ENCODE data around the gene P4HA2. TPM values are rescaled to one million over a fixed set of nuclear protein-coding genes. Genes with fewer than 3 reads are reported as not detected.

Gene P4HA2
- total and polyA plus RNA-seq, 2 of the 13 experiments (the other 11 are each of a cell fraction or from before 2014, with no cell fraction given), result 37.7 to 126 TPM

DNA sequence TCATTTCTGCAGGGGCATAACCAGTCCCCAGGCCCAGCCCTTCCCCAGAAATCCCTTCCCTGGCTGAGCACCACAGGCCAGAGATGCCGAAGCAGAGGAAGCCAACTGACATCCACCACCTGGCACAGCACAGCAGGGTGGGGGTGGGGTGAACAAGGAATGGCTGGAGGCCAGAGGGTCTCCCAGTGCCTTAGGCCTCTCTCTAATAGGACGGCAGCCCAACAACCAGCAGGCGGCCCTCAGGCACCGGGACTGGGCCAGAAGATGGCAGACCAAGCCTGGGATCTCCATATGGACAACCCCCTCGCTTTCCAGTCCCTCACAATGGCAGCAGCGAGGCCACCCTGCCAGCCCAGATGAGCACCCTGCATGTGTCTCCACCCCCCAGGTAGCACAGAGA lies 43.1 kb upstream of the P4HA2 start:
- in situ Hi-C loops (cut with HindIII; ENCODE audit: extremely low pct_ligation_motif_present, low pct_unique_long_range_greater_than_20kb) (no loop called here), intact Hi-C loops (cut with micrococcal nuclease; ENCODE audit: unreplicated experiment) (loop anchor here (5.0 kb wide), 1 partner anchor 97 kb away; the partner anchor contains the start of gene SLC22A5)
- no peaks in the 10 kb centered on the region for H3K79me2 ChIP-seq (ENCODE audit: insufficient read depth, low read length)
- H4K20me1 ChIP-seq (ENCODE audit: insufficient read depth, low read length), result no peaks in the 10 kb centered on the region
- ChIA-PET CTCF (ENCODE audit: low intra/inter-chr PET ratio, low total read pairs) (no interaction called here), POLR2A (interaction anchor here (3.3 kb wide), 1 partner anchor 23 kb away, joined by 12 read pairs; the partner anchor contains the start of gene SLC22A4)
- H2AFZ ChIP-seq (ENCODE audit: low read length), result no peak overlapping the region
- FAIRE-seq, result no peak
- no peak overlapping the region for H3K4me3 ChIP-seq (replicated peaks in 1 of 3; ENCODE audit: insufficient read depth in 1 of 3, low read depth in 2 of 3, low read length in 3 of 3)
- WGBS (ENCODE audit: low lambda C conversion rate), result no CpG with 5 or more reads among the region's 6 CpGs
- peaks cover 53% of the 10 kb centered on the region for H3K4me1 ChIP-seq (ENCODE audit: insufficient read depth, low read length)
- no peak overlapping the region for H3K4me2 ChIP-seq (ENCODE audit: low read depth, low read length)
- no peaks in the 10 kb centered on the region for H3K9me3 ChIP-seq (ENCODE audit: low read length)
- no peaks in the 10 kb centered on the region; a peak in 1 of 5 replicates for H3K27me3 ChIP-seq (ENCODE audit: control insufficient read depth in 1 of 2, insufficient read depth in 2 of 2, low read length in 2 of 2)
- no peak for DNase-seq (ENCODE audit: low spot score)
- no TSS peak for BruUV-seq (replicated peaks)
- H3K36me3 ChIP-seq (replicated peaks in 1 of 2; ENCODE audit: control insufficient read depth in 1 of 2, insufficient read depth in 2 of 2, low read length in 2 of 2), result no peaks in the 10 kb centered on the region
- no peak for ATAC-seq
- no peak overlapping the region for H3K27ac ChIP-seq (ENCODE audit: extremely low read length, insufficient read depth, low read length)
- no peak overlapping the region for H3K9ac ChIP-seq (ENCODE audit: insufficient read depth, low read depth, low read length)
- TF ChIP-seq NR2F1 (CRISPR knock-in tag; IDR thresholded peaks at IDR 0.05) (no peak), PRPF4 (IDR thresholded peaks at IDR 0.05; ENCODE audit: low read depth, low read length, poor library complexity, severe bottlenecking) (no peak), BCL6 (CRISPR knock-in tag; IDR thresholded peaks at IDR 0.05) (no peak), TARDBP (CRISPR knock-in tag; IDR thresholded peaks at IDR 0.05) (no peak), ZNF251 (CRISPR knock-in tag; IDR thresholded peaks at IDR 0.05) (no peak), SMARCC2 (IDR thresholded peaks at IDR 0.05) (no peak), GATAD1 (CRISPR knock-in tag; IDR thresholded peaks at IDR 0.05) (no peak), EP300 (IDR thresholded peaks at IDR 0.05; ENCODE audit: low read depth in 2 of 2, low read length in 2 of 2) (no peak), EP300 (CRISPR knock-in tag; IDR thresholded peaks at IDR 0.05; ENCODE audit: borderline replicate concordance) (no peak), SPEN (CRISPR knock-in tag; IDR thresholded peaks at IDR 0.05; ENCODE audit: low read depth) (no peak), IRX3 (CRISPR knock-in tag; IDR thresholded peaks at IDR 0.05; ENCODE audit: borderline replicate concordance, low read depth) (no peak), KDM1A (CRISPR knock-in tag; IDR thresholded peaks at IDR 0.05) (no peak), PLRG1 (conservative IDR thresholded peaks at IDR 0.05) (no peak), ZNF260 (CRISPR knock-in tag; IDR thresholded peaks at IDR 0.05; ENCODE audit: borderline replicate concordance, low read depth) (no peak), ESRRA (CRISPR knock-in tag; IDR thresholded peaks at IDR 0.05; ENCODE audit: low read depth) (no peak), GMEB1 (CRISPR knock-in tag; IDR thresholded peaks at IDR 0.05; ENCODE audit: borderline replicate concordance) (no peak)
- TF ChIP-seq, protein P1, sequence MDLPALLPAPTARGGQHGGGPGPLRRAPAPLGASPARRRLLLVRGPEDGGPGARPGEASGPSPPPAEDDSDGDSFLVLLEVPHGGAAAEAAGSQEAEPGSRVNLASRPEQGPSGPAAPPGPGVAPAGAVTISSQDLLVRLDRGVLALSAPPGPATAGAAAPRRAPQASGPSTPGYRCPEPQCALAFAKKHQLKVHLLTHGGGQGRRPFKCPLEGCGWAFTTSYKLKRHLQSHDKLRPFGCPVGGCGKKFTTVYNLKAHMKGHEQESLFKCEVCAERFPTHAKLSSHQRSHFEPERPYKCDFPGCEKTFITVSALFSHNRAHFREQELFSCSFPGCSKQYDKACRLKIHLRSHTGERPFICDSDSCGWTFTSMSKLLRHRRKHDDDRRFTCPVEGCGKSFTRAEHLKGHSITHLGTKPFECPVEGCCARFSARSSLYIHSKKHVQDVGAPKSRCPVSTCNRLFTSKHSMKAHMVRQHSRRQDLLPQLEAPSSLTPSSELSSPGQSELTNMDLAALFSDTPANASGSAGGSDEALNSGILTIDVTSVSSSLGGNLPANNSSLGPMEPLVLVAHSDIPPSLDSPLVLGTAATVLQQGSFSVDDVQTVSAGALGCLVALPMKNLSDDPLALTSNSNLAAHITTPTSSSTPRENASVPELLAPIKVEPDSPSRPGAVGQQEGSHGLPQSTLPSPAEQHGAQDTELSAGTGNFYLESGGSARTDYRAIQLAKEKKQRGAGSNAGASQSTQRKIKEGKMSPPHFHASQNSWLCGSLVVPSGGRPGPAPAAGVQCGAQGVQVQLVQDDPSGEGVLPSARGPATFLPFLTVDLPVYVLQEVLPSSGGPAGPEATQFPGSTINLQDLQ (CRISPR knock-in tag; IDR thresholded peaks at IDR 0.05), result no peak
- TF ChIP-seq, protein P2, sequence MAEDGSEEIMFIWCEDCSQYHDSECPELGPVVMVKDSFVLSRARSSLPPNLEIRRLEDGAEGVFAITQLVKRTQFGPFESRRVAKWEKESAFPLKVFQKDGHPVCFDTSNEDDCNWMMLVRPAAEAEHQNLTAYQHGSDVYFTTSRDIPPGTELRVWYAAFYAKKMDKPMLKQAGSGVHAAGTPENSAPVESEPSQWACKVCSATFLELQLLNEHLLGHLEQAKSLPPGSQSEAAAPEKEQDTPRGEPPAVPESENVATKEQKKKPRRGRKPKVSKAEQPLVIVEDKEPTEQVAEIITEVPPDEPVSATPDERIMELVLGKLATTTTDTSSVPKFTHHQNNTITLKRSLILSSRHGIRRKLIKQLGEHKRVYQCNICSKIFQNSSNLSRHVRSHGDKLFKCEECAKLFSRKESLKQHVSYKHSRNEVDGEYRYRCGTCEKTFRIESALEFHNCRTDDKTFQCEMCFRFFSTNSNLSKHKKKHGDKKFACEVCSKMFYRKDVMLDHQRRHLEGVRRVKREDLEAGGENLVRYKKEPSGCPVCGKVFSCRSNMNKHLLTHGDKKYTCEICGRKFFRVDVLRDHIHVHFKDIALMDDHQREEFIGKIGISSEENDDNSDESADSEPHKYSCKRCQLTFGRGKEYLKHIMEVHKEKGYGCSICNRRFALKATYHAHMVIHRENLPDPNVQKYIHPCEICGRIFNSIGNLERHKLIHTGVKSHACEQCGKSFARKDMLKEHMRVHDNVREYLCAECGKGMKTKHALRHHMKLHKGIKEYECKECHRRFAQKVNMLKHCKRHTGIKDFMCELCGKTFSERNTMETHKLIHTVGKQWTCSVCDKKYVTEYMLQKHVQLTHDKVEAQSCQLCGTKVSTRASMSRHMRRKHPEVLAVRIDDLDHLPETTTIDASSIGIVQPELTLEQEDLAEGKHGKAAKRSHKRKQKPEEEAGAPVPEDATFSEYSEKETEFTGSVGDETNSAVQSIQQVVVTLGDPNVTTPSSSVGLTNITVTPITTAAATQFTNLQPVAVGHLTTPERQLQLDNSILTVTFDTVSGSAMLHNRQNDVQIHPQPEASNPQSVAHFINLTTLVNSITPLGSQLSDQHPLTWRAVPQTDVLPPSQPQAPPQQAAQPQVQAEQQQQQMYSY (CRISPR knock-in tag; IDR thresholded peaks at IDR 0.05), result no peak
